NOMO-1 treated with DMSO at 0.1 percent for 48 hours (cell line): ENCODE measurements around the gene PTPN23.
"Not testable (repeated sequence)": the region's sequence is repeated elsewhere in the genome, so short reads cannot be mapped to it uniquely, and the experiment has no call there.

ENCODE experiments used
- DNase-seq: peaks from one replicate; lab custom pipeline; 2025; ENCODE audit not compliant: unreplicated experiment; lab: John Stamatoyannopoulos, UW

The PTPN23 gene

DNA sequence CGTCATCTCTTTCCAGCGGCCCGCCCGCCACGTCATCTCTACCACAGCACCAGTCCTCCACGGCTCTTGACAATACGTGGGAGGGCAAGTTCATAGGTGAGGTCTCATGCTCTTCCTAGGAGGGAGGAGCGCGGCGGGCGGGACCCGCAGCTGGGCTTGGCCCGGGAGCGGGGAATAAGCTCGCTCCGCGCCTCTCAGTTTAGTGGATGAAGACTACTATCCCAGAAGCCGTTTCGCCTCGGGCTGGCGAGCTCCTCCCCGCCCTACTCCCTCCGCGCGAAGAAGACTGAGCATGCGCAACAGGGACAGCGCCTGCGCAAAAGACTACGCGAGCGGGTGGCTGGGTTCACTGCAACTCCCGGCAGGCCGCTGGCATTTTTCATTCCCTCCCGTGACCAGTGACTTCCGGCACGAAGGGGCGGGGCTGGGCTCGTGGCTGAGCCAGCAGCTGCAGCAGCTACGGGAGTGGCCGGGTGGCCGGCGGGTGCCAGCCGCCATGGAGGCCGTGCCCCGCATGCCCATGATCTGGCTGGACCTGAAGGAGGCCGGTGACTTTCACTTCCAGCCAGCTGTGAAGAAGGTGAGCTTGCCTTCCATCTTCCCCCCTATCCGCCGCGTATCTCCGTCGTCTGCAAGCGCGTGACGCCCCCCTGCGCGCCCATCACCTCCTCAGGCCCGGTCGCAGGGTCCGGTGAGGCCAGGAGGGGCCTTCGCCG lies at the start of gene PTPN23:
Gene PTPN23 (plus strand): TSS at position 421 of the 716 bp plus-strand sequence. CDS start 76 bp downstream, at position 497.
- peak; percentile 98 for DNase-seq

DNA sequence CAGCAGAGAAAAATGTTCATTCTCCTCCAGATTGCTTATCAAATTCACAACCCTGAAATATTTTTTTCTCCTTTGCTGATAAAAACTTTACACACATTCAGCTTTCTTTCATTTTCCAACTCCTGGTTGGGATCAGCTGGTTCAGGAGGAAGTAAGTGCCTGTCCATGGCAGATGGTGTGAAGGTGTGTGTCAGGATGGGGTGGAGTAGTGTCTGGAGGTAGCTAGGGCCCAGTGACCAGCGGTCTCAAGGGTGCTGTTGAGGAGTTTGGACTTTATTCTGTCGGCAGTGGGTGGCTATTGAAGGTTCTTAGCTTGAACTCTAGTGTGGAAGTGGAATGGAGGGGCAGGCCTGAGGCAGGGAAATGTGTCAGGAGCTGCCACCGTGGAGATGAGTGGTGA lies 46.9 kb upstream of the PTPN23 start:
- DNase-seq, result no peak

DNA sequence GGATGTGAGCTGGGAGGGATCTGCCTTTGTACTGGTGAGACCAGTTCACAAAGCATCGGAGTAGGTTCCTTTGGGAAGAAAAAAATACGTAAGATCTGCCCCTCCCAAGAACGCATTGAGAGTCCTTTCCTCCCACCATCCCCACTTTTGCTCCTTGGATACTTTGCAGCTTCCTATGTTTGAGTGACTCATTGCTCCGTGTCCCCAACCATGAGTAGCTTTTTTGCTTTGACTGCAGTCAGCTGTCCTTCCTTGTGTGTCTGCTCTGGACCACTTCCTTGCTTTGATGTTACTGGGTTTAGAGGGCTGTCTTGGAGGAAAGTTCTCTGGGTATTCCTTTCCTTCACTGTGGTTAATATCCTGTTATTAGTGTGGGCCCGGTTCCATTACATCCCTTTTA lies 43.2 kb upstream of the PTPN23 start:
- no peak for DNase-seq

DNA sequence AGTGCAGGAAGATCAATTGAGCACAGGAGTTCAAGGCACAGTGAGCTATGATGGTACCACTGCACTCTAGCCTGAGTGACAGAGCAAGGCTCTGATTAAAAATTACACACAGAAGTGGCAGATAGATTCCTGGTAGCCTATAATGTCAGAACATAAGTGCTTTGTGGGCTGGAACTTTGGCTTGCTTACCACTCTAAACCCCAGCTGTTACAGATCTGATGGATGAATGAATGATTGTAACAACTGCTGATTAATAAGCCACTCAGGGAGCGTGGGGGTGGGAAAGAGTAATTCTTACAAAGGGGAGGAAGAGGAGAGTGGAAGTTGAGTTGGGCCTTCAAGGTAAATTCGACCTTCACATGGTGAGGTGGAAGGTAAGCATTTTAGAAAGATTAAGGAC lies 40.9 kb upstream of the PTPN23 start:
- no peak for DNase-seq

- DNase-seq, result no peak
These were observed 40.0 kb upstream of the PTPN23 start for GRCh38 chr3:47340866-47341265.

- no peak for DNase-seq
These were observed 38.7 kb upstream of the PTPN23 start for GRCh38 chr3:47342151-47342550.

- DNase-seq, result no peak
These were observed 38.0 kb upstream of the PTPN23 start for GRCh38 chr3:47342812-47343211.

DNA sequence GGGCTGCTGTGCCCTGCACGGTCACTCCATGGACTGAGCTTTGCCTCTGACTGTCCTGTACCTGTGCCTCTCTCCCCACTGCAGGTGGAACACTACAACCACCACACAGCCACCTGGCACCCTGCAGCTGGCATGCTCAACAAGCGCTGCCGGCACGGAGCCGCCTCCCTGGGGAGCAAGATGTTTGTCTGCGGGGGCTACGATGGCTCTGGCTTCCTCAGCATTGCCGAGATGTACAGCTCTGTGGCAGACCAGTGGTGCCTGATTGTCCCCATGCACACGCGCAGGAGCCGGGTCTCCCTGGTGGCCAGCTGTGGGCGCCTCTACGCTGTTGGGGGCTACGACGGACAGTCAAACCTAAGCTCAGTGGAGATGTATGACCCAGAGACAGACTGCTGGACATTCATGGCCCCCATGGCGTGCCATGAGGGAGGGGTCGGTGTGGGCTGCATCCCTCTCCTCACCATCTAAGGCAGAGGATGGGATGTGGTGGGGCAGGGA lies 37.3 kb upstream of the PTPN23 start:
- no peak for DNase-seq

- DNase-seq, result no peak
These were observed 35.9 kb upstream of the PTPN23 start for GRCh38 chr3:47344971-47345370.

GRCh38 chr3:47347217-47347801 lies 33.5 kb upstream of the PTPN23 start:
- peak; percentile 79 for DNase-seq

GRCh38 chr3:47348411-47349154 lies 32.2 kb upstream of the PTPN23 start:
- DNase-seq, result no peak

- DNase-seq, result no peak
These were observed 25.8 kb upstream of the PTPN23 start for GRCh38 chr3:47355010-47355409.

GRCh38 chr3:47356201-47356600 lies 24.6 kb upstream of the PTPN23 start:
- DNase-seq, result no peak

GRCh38 chr3:47359323-47359722 lies 21.5 kb upstream of the PTPN23 start:
- DNase-seq, result no peak

- DNase-seq, result not testable (repeated sequence)
These were observed 20.7 kb upstream of the PTPN23 start for GRCh38 chr3:47360110-47360517.

GRCh38 chr3:47362701-47363100 lies 18.1 kb upstream of the PTPN23 start:
- peak; percentile 49 for DNase-seq

DNA sequence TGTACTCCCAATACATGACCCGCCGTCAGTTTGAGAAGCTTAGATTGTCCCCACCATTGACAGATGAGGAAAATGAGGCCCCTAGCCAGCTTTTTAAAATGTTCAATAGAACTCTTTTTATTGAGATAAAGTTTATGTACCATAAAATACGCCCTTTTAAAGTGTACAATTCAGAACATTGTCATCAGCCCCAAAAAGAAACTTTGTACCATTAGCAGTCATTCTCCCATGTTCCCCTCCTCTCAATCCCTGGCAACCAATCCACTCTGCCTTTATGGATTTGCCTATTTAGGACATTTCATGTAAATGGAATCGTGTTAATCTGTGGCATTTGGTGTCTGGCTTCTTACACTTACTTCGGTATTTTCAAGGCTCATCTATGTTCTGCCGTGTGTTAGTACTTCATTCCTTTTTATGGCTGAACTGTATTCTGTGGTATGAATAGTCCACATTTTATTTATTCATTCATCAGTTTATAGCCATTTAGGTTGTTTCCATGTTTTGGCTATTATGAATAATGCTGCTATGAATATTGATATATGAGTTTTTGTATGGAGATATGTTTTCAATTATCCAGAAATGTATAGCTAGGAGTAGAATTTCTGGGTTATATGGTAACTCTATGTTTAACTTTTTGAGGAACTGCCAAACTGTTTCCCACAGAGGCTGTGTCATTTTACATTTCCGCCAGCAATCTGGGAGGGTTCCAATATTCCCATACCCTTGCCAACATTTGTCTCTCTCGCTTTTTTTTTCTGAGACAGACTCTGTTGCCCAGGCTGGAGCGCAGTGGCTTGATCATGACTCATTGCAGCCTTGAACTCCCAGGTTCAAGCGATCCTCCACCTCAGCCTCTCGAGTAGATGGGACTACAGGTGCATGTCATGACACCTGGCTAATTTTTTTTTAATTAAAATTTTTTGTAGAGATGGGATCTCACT lies 15.3 kb upstream of the PTPN23 start:
- DNase-seq, result no peak

GRCh38 chr3:47366833-47367232 lies 14.0 kb upstream of the PTPN23 start:
- no peak for DNase-seq

DNA sequence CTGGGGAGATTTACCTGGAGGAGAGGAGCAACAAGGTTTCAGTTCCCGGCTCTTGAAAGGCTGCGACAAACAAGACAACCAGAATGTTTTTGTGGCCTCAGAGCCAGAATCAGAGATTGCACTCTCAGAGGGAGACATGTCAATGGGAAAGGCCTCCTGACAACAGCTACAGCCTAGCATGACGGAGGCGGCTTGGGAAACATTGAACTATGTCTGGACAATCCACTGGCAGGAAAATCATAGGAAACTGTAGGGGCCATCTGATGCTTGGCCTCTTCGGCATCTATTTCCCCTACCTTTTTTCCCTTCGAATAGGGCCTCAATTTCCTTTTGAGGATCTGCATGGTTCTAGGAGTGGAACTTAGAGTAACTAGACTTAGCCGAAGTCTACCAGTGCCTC lies 13.2 kb upstream of the PTPN23 start:
- DNase-seq, result no peak

- not testable (repeated sequence) for DNase-seq
These were observed 10.8 kb upstream of the PTPN23 start for GRCh38 chr3:47370020-47370419.
